Measurements from ENCODE around the gene ADK. TPM values are rescaled to one million over a fixed set of nuclear protein-coding genes. Genes with fewer than 3 reads are reported as not detected.

The ADK gene
- total RNA-seq = 10 to 100 TPM; 21.2 to 21.5 TPM
- long read RNA-seq, donor 1, partial matches to known transcripts = 1 of 12 reads
- long read RNA-seq, donor 1, other reads (novel, unspliced or antisense) = 4 of 12 reads
- long read RNA-seq, donor 2, transcript ADK-202 (11 exons, 2,083 nt) = major isoform, 20 of 38 reads
- long read RNA-seq, donor 2, partial matches to known transcripts = 3 of 38 reads
- long read RNA-seq, donor 2, other reads (novel, unspliced or antisense) = 11 of 38 reads

DNA sequence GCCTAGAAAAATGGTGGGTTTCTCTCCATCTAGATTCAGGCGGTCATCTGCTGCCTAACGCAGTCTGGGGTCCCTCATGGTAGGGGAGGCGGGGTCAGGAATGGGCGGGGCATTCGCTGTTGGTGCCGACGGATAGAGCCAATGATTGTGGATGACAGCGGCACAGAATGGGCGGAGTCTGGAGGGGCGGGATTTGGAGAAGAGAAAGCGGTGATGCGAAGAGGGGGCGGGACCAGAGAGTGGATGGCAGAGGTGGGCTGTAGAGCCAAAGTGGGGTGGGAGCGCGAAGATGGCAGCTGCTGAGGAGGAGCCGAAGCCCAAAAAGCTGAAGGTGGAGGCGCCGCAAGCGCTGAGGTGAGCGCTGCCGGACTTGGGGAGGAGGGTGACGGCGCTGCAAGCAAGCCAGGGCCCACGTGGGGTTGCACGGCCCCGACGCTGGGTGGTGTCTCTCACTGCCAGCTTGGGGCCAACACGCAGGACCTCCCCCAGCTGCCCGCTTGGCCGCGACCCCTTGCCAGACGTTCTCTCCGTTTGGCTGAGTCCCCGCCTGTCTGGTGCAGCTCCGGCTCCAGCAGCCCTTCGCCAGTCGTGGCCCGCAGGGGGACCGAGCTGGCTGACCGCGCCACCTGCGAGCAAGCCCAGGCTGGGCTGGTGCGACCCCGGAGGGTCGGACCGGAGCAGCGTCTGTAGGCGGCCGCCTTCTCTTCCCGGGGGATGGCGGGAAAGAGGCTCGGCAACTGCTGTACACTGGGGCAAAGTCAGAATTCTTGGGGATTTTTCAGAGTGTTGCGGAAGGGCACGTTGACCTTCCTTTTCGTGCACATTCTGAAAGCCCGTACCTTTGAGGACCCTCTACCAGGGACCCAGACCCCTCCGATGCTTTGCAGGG lies at the start of gene ADK:
ADK (plus strand) TSS at position 232 of the 889 bp plus-strand sequence; CDS start at position 290, 58 bp downstream.
- peak; percentile 100 for DNase-seq (ENCODE audit: low spot score)
- intact Hi-C loops (cut with DNase I) = no loop called here

DNA sequence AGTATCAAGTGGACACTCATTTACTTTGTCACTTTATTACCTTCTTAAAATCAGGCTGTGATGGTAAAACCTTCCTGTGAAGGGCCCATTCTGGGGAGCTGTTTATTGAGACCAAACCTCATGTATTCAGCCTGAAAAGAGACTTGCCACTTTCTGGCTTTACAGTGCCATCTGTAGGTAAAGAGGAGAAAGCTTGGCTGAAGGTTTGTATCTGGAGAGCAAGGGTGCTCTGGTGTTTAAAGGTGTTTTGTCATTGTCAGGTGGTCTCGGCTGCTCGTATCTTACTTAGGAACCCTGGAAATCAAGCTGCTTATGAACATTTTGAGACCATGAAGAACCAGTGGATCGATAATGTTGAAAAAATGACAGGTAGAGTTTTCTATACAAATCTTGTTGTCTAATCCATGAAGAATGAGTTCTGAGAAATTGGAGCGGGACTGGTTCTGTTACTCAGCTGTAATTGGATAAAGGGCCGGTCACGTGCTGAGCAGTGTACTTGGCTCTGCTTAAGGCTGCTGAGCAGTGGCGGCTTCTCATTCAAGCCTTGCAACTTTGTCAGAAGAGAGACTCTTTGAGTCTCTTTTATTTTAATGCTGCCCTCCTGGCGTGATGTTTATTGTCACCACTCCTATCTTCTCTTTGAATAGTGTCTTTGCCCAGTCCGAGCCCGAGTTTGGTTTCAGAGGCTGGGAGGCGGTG lies 47.3 kb upstream of the ADK start:
- DNase-seq (ENCODE audit: low spot score) = no peak
- intact Hi-C loops (cut with DNase I) = no loop called here

GRCh38 chr10:74104480-74104879 lies 46.5 kb upstream of the ADK start:
- intact Hi-C loops (cut with DNase I) = no loop called here
- DNase-seq (ENCODE audit: low spot score) = no peak

DNA sequence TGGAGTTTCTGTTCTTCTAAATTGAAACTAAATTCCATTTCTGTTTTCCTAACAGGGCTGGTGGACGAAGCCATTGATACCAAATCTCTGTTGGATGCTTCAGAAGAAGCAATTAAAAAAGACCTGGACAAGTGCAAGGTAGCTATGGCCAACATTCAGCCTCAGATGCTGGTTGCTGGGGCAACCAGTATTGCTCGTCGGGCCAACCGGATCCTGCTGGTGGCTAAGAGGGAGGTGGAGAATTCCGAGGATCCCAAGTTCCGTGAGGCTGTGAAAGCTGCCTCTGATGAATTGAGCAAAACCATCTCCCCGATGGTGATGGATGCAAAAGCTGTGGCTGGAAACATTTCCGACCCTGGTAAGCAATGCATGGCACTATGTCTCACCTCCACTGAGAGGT lies 46.0 kb upstream of the ADK start:
- intact Hi-C loops (cut with DNase I) = no loop called here
- DNase-seq (ENCODE audit: low spot score) = no peak

DNA sequence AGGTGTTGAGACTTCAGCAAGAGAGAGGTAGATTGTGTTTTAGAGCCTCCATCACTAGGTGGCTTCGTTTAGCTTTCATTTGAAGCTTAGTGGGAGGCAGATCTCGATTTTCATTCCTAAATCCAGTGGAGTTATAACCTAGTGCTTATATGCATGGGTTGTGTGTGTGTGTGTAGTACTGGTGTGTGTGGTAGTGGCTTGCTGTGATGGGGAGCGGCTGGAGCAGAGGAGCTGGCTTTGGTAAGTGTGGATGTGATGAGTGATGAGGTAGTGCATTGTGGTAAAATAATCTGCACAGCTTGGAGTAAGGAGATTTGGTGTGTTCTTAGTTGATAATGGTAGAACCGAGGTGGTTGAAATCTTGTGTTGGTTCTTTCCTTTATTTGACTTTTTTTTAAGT lies 43.6 kb upstream of the ADK start:
- intact Hi-C loops (cut with DNase I) = no loop called here
- DNase-seq (ENCODE audit: low spot score) = no peak

DNA sequence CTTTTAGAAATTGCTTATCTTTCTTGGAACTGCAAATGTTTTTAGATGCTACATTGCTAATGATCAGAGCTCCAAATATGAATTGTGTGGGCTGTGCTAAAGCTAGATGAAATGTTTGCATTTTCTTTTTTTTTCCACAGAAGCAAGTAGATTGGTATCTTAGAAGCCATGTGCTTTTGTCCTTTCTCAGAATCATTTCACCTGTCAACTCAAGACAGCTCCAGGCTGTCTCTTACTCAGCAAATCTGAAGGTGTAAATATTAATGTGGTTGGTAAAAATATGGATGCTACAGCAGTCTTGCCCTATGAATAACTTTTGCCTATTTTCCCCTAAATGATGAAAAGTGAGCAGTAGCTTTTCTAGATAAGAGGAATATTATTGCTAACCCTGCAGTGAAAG lies 41.6 kb upstream of the ADK start:
- DNase-seq (ENCODE audit: low spot score) = no peak

DNA sequence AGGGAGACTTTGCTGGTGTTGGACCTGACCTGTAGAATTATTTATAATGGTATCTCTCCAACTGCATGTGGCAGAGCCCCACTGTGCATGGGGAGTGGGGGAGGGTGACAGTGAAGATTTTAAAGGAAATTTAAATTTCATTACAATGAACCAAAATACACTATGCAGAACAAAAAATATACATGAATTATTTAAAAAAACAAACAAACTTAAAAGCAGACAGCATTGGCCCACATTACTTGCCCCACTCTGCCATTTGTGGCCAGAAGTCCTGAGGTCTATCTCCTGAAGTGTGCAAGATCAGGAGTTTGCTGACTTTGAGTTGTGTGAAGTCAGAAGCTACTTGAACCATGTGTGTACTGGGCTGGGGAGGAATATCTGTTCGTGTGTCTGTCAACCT lies 40.9 kb upstream of the ADK start:
- no peak for DNase-seq (ENCODE audit: low spot score)
- intact Hi-C loops (cut with DNase I) = no loop called here

More for the DNA sequence above, 41.6 kb upstream of the ADK start:
- intact Hi-C loops (cut with DNase I) = no loop called here

DNA sequence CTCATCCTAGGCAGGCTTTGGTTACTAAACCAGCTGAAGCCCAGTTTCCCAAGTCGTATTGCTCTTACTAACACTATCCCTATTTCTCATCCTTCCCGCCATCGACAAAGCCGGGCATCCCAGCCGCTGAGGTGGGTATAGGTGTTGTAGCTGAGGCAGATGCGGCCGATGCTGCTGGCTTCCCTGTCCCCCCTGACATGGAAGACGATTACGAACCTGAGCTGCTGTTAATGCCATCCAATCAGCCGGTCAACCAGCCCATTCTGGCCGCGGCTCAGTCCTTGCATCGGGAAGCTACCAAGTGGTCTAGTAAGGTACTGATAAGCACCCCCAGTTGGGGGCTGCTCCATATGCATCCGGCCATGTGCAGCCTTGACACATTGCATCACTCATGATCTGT lies 39.2 kb upstream of the ADK start:
- DNase-seq (ENCODE audit: low spot score) = no peak
- intact Hi-C loops (cut with DNase I) = no loop called here

DNA sequence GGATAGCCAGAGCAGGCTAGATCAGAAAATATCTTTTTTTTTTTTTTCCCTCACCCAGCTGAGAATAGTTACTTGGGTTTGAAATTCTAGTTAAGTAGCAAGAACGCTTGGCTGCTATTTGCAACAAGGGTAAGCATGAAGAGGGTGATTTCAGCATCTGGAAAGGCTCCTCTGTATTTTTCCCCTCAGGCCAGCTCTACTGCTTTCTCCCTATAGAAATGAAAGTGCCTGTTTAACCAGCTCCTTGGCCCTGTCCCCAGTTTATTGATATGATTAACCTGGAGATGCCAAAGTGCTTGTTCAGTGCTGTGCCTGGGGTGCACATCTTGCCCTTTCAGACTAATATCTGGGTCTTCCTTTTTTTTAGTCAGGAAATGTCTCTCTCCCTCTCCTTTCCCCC lies 37.5 kb upstream of the ADK start:
- no peak for DNase-seq (ENCODE audit: low spot score)
- intact Hi-C loops (cut with DNase I) = no loop called here

GRCh38 chr10:74114041-74114448 lies 37.0 kb upstream of the ADK start:
- intact Hi-C loops (cut with DNase I) = no loop called here
- DNase-seq (ENCODE audit: low spot score) = no peak

- intact Hi-C loops (cut with DNase I) = no loop called here
- no peak for DNase-seq (ENCODE audit: low spot score)
Measured at GRCh38 chr10:74117738-74118137, 33.3 kb upstream of the ADK start.

- intact Hi-C loops (cut with DNase I) = no loop called here
Measured at GRCh38 chr10:74118804-74119203, 32.2 kb upstream of the ADK start.

GRCh38 chr10:74120911-74121310 lies 30.1 kb upstream of the ADK start:
- intact Hi-C loops (cut with DNase I) = no loop called here
- DNase-seq (ENCODE audit: low spot score) = no peak

More at GRCh38 chr10:74118804-74119203, 32.2 kb upstream of the ADK start:
- DNase-seq (ENCODE audit: low spot score) = no peak

DNA sequence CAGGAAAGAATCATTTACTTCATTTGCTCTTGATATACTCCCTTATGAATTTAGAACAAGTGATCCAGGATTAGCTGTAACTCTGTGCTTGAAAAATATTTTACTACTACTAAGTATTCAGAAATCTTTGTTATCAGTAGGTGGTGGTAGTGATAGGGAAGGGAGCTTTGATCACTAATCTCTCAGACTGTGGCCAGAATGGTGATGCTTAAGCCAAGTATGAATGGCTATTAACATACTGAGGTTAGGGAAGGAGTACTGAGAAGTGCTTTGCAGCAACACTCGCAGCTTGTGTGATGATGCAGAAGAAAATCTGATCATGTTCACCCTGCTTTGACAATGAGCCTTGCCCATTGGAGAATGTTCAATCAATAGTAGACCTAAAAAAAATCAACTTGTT lies 29.7 kb upstream of the ADK start:
- no peak for DNase-seq (ENCODE audit: low spot score)

DNA sequence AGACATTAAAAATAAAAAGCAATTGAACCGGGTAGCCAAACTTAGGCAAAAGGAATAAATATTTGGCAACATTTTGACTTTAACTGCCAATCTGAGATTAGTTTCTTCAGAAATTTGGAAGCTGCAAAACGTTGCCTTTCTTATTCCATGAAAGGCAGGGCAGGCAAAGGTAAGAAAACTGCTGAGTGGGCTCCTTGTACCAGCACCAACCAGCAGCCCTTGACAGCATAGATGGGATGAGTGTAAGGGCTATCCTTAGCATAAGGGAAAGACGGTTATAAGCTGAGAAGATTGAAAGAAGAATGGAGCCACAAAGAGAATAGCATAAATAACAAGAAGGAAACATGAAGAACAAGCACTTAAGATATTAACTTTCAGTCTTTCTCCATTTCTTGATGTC lies 29.0 kb upstream of the ADK start:
- no peak for DNase-seq (ENCODE audit: low spot score)
- intact Hi-C loops (cut with DNase I) = no loop called here

More for the DNA sequence above, 29.7 kb upstream of the ADK start:
- intact Hi-C loops (cut with DNase I) = no loop called here

GRCh38 chr10:74123081-74123480 lies 27.9 kb upstream of the ADK start:
- intact Hi-C loops (cut with DNase I) = no loop called here
- DNase-seq (ENCODE audit: low spot score) = no peak

GRCh38 chr10:74133923-74134820 lies 16.8 kb upstream of the ADK start:
- DNase-seq (ENCODE audit: low spot score) = no peak
- intact Hi-C loops (cut with DNase I) = no loop called here

- intact Hi-C loops (cut with DNase I) = no loop called here
Measured at GRCh38 chr10:74135452-74135851, 15.6 kb upstream of the ADK start.

GRCh38 chr10:74137992-74138391 lies 13.0 kb upstream of the ADK start:
- no peak for DNase-seq (ENCODE audit: low spot score)
- intact Hi-C loops (cut with DNase I) = no loop called here

More at GRCh38 chr10:74135452-74135851, 15.6 kb upstream of the ADK start:
- no peak for DNase-seq (ENCODE audit: low spot score)

Measured in posterior vena cava (tissue), 2 donors.